ENCODE results near the gene SERINC5. TPM values are rescaled to one million over a fixed set of nuclear protein-coding genes. Genes with fewer than 3 reads are reported as not detected.

The SERINC5 gene
- total and polyA plus RNA-seq, 4 donors, result 6.2 to 84.5 (median 23.9) TPM

DNA sequence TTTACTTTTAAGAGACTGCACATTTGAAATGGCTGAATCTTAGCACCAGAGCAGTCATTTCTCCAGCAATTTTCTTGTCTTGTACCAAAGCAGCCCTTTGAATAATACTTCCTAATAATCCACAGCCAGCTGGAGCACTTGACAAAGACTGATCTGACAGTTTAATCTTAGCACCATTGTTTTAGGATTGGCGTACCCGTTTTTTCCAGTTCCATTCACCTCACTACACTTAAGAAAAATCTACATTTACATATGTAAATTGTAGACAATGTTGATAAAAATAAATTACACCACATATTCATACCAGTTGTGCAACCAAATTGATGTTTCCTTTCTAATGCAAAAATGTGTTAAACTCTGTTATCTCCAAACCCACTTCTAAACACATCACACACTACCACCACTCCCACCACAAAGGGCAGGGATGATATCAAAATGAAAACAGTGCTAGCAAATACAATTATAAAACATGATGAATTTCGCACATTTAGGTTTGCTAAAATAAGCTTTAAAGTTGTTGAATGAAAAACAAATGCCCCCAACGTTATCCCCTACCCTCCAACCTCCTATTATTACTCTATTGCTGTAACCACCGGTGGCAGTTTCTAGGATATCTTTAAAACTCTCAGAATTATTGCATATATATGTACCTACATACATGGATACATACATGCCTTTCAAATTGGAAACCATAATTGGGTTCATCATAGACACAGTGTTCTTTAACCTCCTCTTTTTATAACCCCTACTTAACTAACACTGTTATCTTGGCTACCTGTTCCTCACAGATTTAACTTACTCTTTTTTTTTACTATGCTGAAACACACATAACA lies 21.5 kb downstream of the SERINC5 start:
- Histone ChIP-seq H3K4me3 (no peak overlapping the region), H3K4me1 (ENCODE audit: control insufficient read depth in 5 of 5, insufficient read depth in 5 of 5, low read length in 5 of 5) (peaks cover 7 to 27% (median 13%) of the 10 kb centered on the region in 5 donors), H3K9ac (ENCODE audit: insufficient read depth in 1 of 2, low read length in 2 of 2) (no peak overlapping the region), H3K27ac (ENCODE audit: low read depth in 1 of 2, low read length in 1 of 2) (no peak overlapping the region), H3K9me3 (ENCODE audit: control insufficient read depth in 4 of 4, insufficient read depth in 3 of 4, low read length in 3 of 4) (no peaks in the 10 kb centered on the region), H3K27me3 (ENCODE audit: control insufficient read depth in 3 of 3, insufficient read depth in 3 of 3, low read length in 2 of 3) (no peaks in the 10 kb centered on the region), H3K36me3 (ENCODE audit: control insufficient read depth in 4 of 4, insufficient read depth in 4 of 4, low read length in 4 of 4) (no peaks in the 10 kb centered on the region)
- WGBS, 2 donors, result 68 to 80% methylated on average over 5 of the region's 5 CpGs
- TF ChIP-seq, protein P1, sequence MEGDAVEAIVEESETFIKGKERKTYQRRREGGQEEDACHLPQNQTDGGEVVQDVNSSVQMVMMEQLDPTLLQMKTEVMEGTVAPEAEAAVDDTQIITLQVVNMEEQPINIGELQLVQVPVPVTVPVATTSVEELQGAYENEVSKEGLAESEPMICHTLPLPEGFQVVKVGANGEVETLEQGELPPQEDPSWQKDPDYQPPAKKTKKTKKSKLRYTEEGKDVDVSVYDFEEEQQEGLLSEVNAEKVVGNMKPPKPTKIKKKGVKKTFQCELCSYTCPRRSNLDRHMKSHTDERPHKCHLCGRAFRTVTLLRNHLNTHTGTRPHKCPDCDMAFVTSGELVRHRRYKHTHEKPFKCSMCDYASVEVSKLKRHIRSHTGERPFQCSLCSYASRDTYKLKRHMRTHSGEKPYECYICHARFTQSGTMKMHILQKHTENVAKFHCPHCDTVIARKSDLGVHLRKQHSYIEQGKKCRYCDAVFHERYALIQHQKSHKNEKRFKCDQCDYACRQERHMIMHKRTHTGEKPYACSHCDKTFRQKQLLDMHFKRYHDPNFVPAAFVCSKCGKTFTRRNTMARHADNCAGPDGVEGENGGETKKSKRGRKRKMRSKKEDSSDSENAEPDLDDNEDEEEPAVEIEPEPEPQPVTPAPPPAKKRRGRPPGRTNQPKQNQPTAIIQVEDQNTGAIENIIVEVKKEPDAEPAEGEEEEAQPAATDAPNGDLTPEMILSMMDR (IDR thresholded peaks at IDR 0.05; ENCODE audit: control extremely low read depth, extremely low read depth), result no peak
- DNase-seq (no peak), ATAC-seq (ENCODE audit: insufficient read depth, low FRiP score) (no peak)

GRCh38 chr5:80231693-80232092 lies 24.2 kb downstream of the SERINC5 start:
- WGBS, 2 donors, result 80 to 83% methylated on average over 1 of the region's 1 CpG
- Histone ChIP-seq H3K9ac (ENCODE audit: insufficient read depth in 1 of 2, low read length in 2 of 2) (no peak overlapping the region), H3K27ac (ENCODE audit: low read depth in 1 of 2, low read length in 1 of 2) (no peak overlapping the region), H3K9me3 (ENCODE audit: control insufficient read depth in 4 of 4, insufficient read depth in 3 of 4, low read length in 3 of 4) (no peaks in the 10 kb centered on the region), H3K4me3 (no peak overlapping the region), H3K36me3 (ENCODE audit: control insufficient read depth in 4 of 4, insufficient read depth in 4 of 4, low read length in 4 of 4) (no peaks in the 10 kb centered on the region), H3K4me1 (ENCODE audit: control insufficient read depth in 5 of 5, insufficient read depth in 5 of 5, low read length in 5 of 5) (peaks cover 3 to 22% (median 5%) of the 10 kb centered on the region in 5 donors), H3K27me3 (ENCODE audit: control insufficient read depth in 3 of 3, insufficient read depth in 3 of 3, low read length in 2 of 3) (no peaks in the 10 kb centered on the region)
- TF ChIP-seq, protein P1 (IDR thresholded peaks at IDR 0.05; ENCODE audit: control extremely low read depth, extremely low read depth), result no peak
- no peak for DNase-seq
- no peak for ATAC-seq (ENCODE audit: insufficient read depth, low FRiP score)

DNA sequence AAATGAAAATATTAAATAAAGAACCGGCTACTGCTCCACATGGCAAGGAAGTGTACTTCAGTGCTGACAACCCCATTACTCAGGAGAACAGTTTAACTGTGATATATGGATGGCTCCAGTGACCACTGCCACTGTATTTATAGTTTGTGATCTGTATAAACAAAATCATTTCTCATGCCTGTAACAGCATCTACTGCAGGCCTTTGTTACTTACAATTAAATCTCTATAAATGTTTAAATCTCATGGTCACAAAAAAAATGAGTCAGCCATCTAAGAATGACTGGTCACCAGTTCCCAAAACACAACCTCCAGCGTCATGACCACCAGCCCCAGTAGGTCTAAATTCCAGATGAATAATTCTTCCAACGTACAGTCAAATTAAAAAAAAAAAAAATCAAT lies 24.6 kb downstream of the SERINC5 start:
- no peak for DNase-seq
- no peak for ATAC-seq (ENCODE audit: insufficient read depth, low FRiP score)
- no peaks in the 10 kb centered on the region for H3K27me3 ChIP-seq (ENCODE audit: control insufficient read depth in 3 of 3, insufficient read depth in 3 of 3, low read length in 2 of 3)
- 64 to 70% methylated on average over 3 of the region's 3 CpGs for WGBS, 2 donors
- H3K4me1 ChIP-seq (ENCODE audit: control insufficient read depth in 5 of 5, insufficient read depth in 5 of 5, low read length in 5 of 5), result peaks cover 3 to 22% (median 5%) of the 10 kb centered on the region in 5 donors
- no peak overlapping the region for H3K9ac ChIP-seq (ENCODE audit: insufficient read depth in 1 of 2, low read length in 2 of 2)
- no peaks in the 10 kb centered on the region for H3K9me3 ChIP-seq (ENCODE audit: control insufficient read depth in 4 of 4, insufficient read depth in 3 of 4, low read length in 3 of 4)
- H3K27ac ChIP-seq (ENCODE audit: low read depth in 1 of 2, low read length in 1 of 2), result no peak overlapping the region
- no peak overlapping the region for H3K4me3 ChIP-seq
- TF ChIP-seq, protein P1 (IDR thresholded peaks at IDR 0.05; ENCODE audit: control extremely low read depth, extremely low read depth), result no peak
- H3K36me3 ChIP-seq (ENCODE audit: control insufficient read depth in 4 of 4, insufficient read depth in 4 of 4, low read length in 4 of 4), result no peaks in the 10 kb centered on the region

Data from lung (tissue), 12 donors.